Mesothelial cell of epicardium (in vitro differentiated cells): ENCODE data around the gene LRP3. TPM values are rescaled to one million over a fixed set of nuclear protein-coding genes. Genes with fewer than 3 reads are reported as not detected.

ENCODE experiments used
- DNase-seq, 2 experiments: peaks; one replicate each; pipeline ENCODE4 v3.0.0; 2021; ENCODE audit warnings: low spot score in 2 of 2; ENCODE audit not compliant: unreplicated experiment in 2 of 2
- H3K27ac Mint-ChIP-seq: 2 replicates; pipeline ENCODE4 v1.8.0; 2021; ENCODE audit warnings: mixed read lengths
- H3K27me3 Mint-ChIP-seq: 2 replicates; pipeline ENCODE4 v1.8.0; 2021; ENCODE audit warnings: low read depth, mixed read lengths
- H3K36me3 Mint-ChIP-seq: 2 replicates; pipeline ENCODE4 v1.8.0; 2021; ENCODE audit warnings: mixed read lengths
- H3K4me1 Mint-ChIP-seq: 2 replicates; pipeline ENCODE4 v1.8.0; 2021; ENCODE audit warnings: mixed read lengths
- H3K4me3 Mint-ChIP-seq: 2 replicates; pipeline ENCODE4 v1.8.0; 2021; ENCODE audit warnings: mild to moderate bottlenecking, moderate library complexity, mixed read lengths
- H3K9me3 Mint-ChIP-seq: 2 replicates; pipeline ENCODE4 v1.8.0; 2021; ENCODE audit warnings: mixed read lengths
- total RNA-seq: library from RNA; stranded (reverse); gene quantifications from 3 replicates; pipeline ENCODE4 v1.2.1, GENCODE V29; 2021
- TF ChIP-seq, protein P1 (sequence below): fragments of 200-600 bp; sonication (generic); IDR thresholded peaks from one replicate; pipeline ENCODE4 v1.5.0; 2021; ENCODE audit warnings: antibody characterized with exemption; ENCODE audit not compliant: unreplicated experiment

The LRP3 gene
- total RNA-seq, 1 donor from 2014 or later = 34.1 TPM

- H3K4me1 Mint-ChIP-seq = no peaks in the 10 kb centered on the region
- no peak for DNase-seq
- no peak overlapping the region for H3K27ac Mint-ChIP-seq
- H3K36me3 Mint-ChIP-seq = no peaks in the 10 kb centered on the region
- no peak overlapping the region for H3K4me3 Mint-ChIP-seq
- TF ChIP-seq, protein P1, sequence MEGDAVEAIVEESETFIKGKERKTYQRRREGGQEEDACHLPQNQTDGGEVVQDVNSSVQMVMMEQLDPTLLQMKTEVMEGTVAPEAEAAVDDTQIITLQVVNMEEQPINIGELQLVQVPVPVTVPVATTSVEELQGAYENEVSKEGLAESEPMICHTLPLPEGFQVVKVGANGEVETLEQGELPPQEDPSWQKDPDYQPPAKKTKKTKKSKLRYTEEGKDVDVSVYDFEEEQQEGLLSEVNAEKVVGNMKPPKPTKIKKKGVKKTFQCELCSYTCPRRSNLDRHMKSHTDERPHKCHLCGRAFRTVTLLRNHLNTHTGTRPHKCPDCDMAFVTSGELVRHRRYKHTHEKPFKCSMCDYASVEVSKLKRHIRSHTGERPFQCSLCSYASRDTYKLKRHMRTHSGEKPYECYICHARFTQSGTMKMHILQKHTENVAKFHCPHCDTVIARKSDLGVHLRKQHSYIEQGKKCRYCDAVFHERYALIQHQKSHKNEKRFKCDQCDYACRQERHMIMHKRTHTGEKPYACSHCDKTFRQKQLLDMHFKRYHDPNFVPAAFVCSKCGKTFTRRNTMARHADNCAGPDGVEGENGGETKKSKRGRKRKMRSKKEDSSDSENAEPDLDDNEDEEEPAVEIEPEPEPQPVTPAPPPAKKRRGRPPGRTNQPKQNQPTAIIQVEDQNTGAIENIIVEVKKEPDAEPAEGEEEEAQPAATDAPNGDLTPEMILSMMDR = no peak
- peaks cover 3% of the 10 kb centered on the region for H3K9me3 Mint-ChIP-seq
- H3K27me3 Mint-ChIP-seq = peaks cover 23% of the 10 kb centered on the region
These were observed 40.6 kb downstream of the LRP3 start for GRCh38 chr19:33234736-33235135.

GRCh38 chr19:33235269-33235995, 41.3 kb downstream of the LRP3 start:
- peaks cover 16% of the 10 kb centered on the region for H3K27me3 Mint-ChIP-seq
- DNase-seq = peak in 1 of 2 experiments; percentile 85
- no peak overlapping the region for H3K4me3 Mint-ChIP-seq
- TF ChIP-seq, protein P1 = peak; percentile 90
- no peak overlapping the region for H3K27ac Mint-ChIP-seq
- no peaks in the 10 kb centered on the region for H3K36me3 Mint-ChIP-seq
- no peaks in the 10 kb centered on the region for H3K9me3 Mint-ChIP-seq
- H3K4me1 Mint-ChIP-seq = no peaks in the 10 kb centered on the region

DNA sequence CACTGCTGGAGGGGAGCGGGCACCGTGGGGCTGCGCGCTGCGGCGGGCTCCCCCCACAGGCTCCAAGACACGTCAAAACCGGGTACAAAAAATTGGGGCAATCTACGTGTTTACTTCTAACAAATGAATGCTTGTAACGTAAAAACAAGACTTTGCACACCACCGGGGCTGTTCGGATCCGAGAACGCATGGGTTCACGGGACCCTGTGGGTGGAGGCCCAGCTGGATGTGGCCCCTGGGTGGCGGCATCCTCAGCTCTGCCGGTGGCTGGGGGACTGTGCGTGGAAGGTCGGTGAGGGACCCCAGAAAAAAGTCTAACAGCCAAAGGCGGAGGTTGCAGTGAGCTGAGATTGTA, 41.8 kb downstream of the LRP3 start:
- no peak overlapping the region for H3K27ac Mint-ChIP-seq
- peaks cover 11% of the 10 kb centered on the region for H3K27me3 Mint-ChIP-seq
- TF ChIP-seq, protein P1 = no peak
- H3K4me3 Mint-ChIP-seq = no peak overlapping the region
- no peaks in the 10 kb centered on the region for H3K36me3 Mint-ChIP-seq
- H3K4me1 Mint-ChIP-seq = no peaks in the 10 kb centered on the region
- no peak for DNase-seq
- H3K9me3 Mint-ChIP-seq = no peaks in the 10 kb centered on the region

GRCh38 chr19:33236696-33237390, 42.7 kb downstream of the LRP3 start:
- H3K4me1 Mint-ChIP-seq = no peaks in the 10 kb centered on the region
- H3K4me3 Mint-ChIP-seq = no peak overlapping the region
- TF ChIP-seq, protein P1 = no peak
- H3K27me3 Mint-ChIP-seq = peaks cover 7% of the 10 kb centered on the region
- H3K9me3 Mint-ChIP-seq = no peaks in the 10 kb centered on the region
- no peak overlapping the region for H3K27ac Mint-ChIP-seq
- H3K36me3 Mint-ChIP-seq = no peaks in the 10 kb centered on the region
- no peak for DNase-seq

GRCh38 chr19:33238481-33239149, 44.5 kb downstream of the LRP3 start:
- H3K4me1 Mint-ChIP-seq = no peaks in the 10 kb centered on the region
- no peaks in the 10 kb centered on the region for H3K36me3 Mint-ChIP-seq
- H3K27me3 Mint-ChIP-seq = peaks cover 9% of the 10 kb centered on the region
- TF ChIP-seq, protein P1 = no peak
- DNase-seq = no peak
- H3K27ac Mint-ChIP-seq = no peak overlapping the region
- no peaks in the 10 kb centered on the region for H3K9me3 Mint-ChIP-seq
- H3K4me3 Mint-ChIP-seq = no peak overlapping the region
